Heart right ventricle (tissue), 16 donors: ENCODE results near the gene MRGPRD. TPM values are rescaled to one million over a fixed set of nuclear protein-coding genes. Genes with fewer than 3 reads are reported as not detected.
A peak's percentile ranks its signal among the peaks of the same experiment; 100 is the strongest.

ENCODE experiments used
- ATAC-seq, 8 donors: fragments of 200-7000 bp; cut with Tn5 transposase; one replicate each; pipeline ENCODE4 v1.9.1; 2020; ENCODE audit warnings: mild to moderate bottlenecking in 8 of 8, moderate library complexity in 8 of 8, moderate number of reproducible peaks in 1 of 8
- DNase-seq, 2 donors: peaks; one replicate each; pipeline ENCODE4 v3.0.0-alpha.2; 2020
- H3K27ac ChIP-seq, 10 donors: fragments of 200-600 bp; sonication (generic) in 2 of 10; one replicate each; pipeline versions ENCODE4 v1.5.0 to v1.8.0; 2020 to 2022; ENCODE audit warnings: mild to moderate bottlenecking in 3 of 10
- H3K27me3 ChIP-seq, 7 donors: fragments of 200-600 bp; one replicate each; pipeline ENCODE4 v1.8.0; 2021 to 2022; ENCODE audit warnings: mild to moderate bottlenecking in 2 of 7
- H3K36me3 ChIP-seq, 9 donors: fragments of 200-600 bp; sonication (generic) in 1 of 9; one replicate each; pipeline versions ENCODE4 v1.5.0 to v1.8.0; 2020 to 2022; ENCODE audit warnings: mild to moderate bottlenecking in 2 of 9
- H3K4me1 ChIP-seq, 9 donors: fragments of 200-600 bp; sonication (generic) in 1 of 9; one replicate each; pipeline versions ENCODE4 v1.5.0 to v1.8.0; 2020 to 2022; ENCODE audit warnings: mild to moderate bottlenecking in 4 of 9
- H3K4me3 ChIP-seq, 10 donors: fragments of 200-600 bp; sonication (generic) in 2 of 10; one replicate each; pipeline versions ENCODE4 v1.5.0 to v1.8.0; 2020 to 2022; ENCODE audit warnings: mild to moderate bottlenecking in 7 of 10, moderate library complexity in 2 of 10
- H3K9me3 ChIP-seq, 11 donors: fragments of 200-600 bp in 10 of 11; sonication (generic) in 2 of 11; one replicate each; pipeline versions ENCODE4 v1.5.0 to v1.8.0; 2013 to 2022; ENCODE audit warnings: mild to moderate bottlenecking in 2 of 11, control low read depth in 1 of 11, moderate library complexity in 1 of 11
- CTCF ChIP-seq, 9 donors: fragments of 200-600 bp; sonication (generic) in 2 of 9; IDR thresholded peaks; one replicate each; pipeline versions ENCODE4 v1.5.0 to v1.8.0; 2021 to 2022; ENCODE audit warnings: antibody characterized with exemption in 9 of 9, mild to moderate bottlenecking in 5 of 9, moderate library complexity in 1 of 9
- WGBS, 2 donors: extraction: QIAGEN DNeasy Blood & Tissue Kit; methylation state at CpG; one replicate each; pipeline ENCODE4 v1.1.7; 2013; ENCODE audit warnings: inconsistent platforms in 1 of 2; 5-methylcytosine and 5-hydroxymethylcytosine counted together
- intact Hi-C, 10 donors: fragments of 100-400 bp; cut with DNase I; formaldehyde crosslinking; loops; one replicate each; pipeline versions ENCODE4 v1.11.1 to v1.14.2; 2022
- polyA plus RNA-seq, 2 donors: library from polyadenylated mRNA; stranded (reverse); fragments of 200-250 nt; gene quantifications; one replicate each; pipeline ENCODE4 v1.2.3, GENCODE V29; 2013
- total RNA-seq, 10 donors: library from RNA; stranded (reverse); fragmentation: NEBNext Ultra II Directional in 3 of 10; extraction: Animal tissue kit (Norgen Biotek cat#: 25700) in 3 of 10; gene quantifications; one replicate each; pipeline versions ENCODE4 v1.2.1 to v1.2.4, GENCODE V29; 2021 to 2023
- donor health status: Arrhythmogenic right ventricular cardiomyopathy.
- donor health status: ischemic (EF 13 %, LVEDD 7.1; RV severe dilation, severe dysfunction).
- donor health status: healthy with polysubstance abuse.
- donor health status: DM: no; HTN: yes; CAD: no.
- donor health status: DM: no; HTN: no; CAD: no.
- donor health status: ischemic (EF 25% LVEDD 6.9; RV normal size, moderate dysfunction).
- donor health status: ischemic (EF 25% LVEDD 5.7; RV mildly dilated, moderate dysfunction).
- donor health status: healthy.
- donor health status: DM: yes; HTN: yes; CAD: no.
- donor health status: Ischemic cardiomyopathy.
- donor health status: ischemic (EF 35%, LVEDD 5.7; RV mildly dilated, moderate dysfunction).
- donor health status: nonischemic (EF 11% LVEDD 7.7; RV severe dilation, severe dysfunction).
- donor health status: DM: yes; HTN: yes; CAD: no.
- donor health status: PGD.
- donor health status: ischemic (EF 29% LVEDD 5.4; RV normal size, mild dysfunction).
- donor health status: nonischemic (EF 23%, LVEDD 6.1; RV moderate dilation, normal function).

The MRGPRD gene
- total and polyA plus RNA-seq, 12 donors: not detected

- Histone ChIP-seq H3K9me3 (no peaks in the 10 kb centered on the region), H3K27ac (no peak overlapping the region), H3K4me3 (no peak overlapping the region), H3K36me3 (peaks cover 0 to 9% (median 0%) of the 10 kb centered on the region in 9 donors), H3K27me3 (peaks cover 0 to 3% (median 0%) of the 10 kb centered on the region in 7 donors), H3K4me1 (peaks cover 0 to 35% (median 14%) of the 10 kb centered on the region in 9 donors)
- ATAC-seq: no peak
- intact Hi-C loops: no loop called here
- no peak for DNase-seq
- WGBS, 2 donors: 88 to 91% methylated on average over 13 of the region's 13 CpGs
- no peak for TF ChIP-seq CTCF (IDR thresholded peaks at IDR 0.05)
Measured at GRCh38 chr11:69002570-69003231, 21.9 kb upstream of the MRGPRD start.

- no peak overlapping the region for H3K27ac ChIP-seq
- DNase-seq: no peak
- 90 to 95% methylated on average over 6 of the region's 6 CpGs for WGBS, 2 donors
Measured at GRCh38 chr11:69002110-69002569, 21.4 kb upstream of the MRGPRD start.

GRCh38 chr11:69001243-69002081 is 20.7 kb upstream of the MRGPRD start:
- Histone ChIP-seq H3K4me1 (peaks cover 0 to 32% (median 14%) of the 10 kb centered on the region in 9 donors), H3K27ac (peak overlapping the region in 7 of 10 donors; percentile 4 to 47 (median 20)), H3K4me3 (no peak overlapping the region), H3K27me3 (peaks cover 0 to 3% (median 0%) of the 10 kb centered on the region in 7 donors), H3K36me3 (peaks cover 0 to 9% (median 0%) of the 10 kb centered on the region in 9 donors), H3K9me3 (no peaks in the 10 kb centered on the region)
- no peak for TF ChIP-seq CTCF (IDR thresholded peaks at IDR 0.05)
- 86 to 87% methylated on average over 23 of the region's 23 CpGs for WGBS, 2 donors
- intact Hi-C loops: no loop called here
- DNase-seq: peak in 1 of 2 donors; percentile 3
- ATAC-seq: peak in 1 of 8 donors; percentile 8

More at GRCh38 chr11:69002110-69002569, 21.4 kb upstream of the MRGPRD start:
- intact Hi-C loops: no loop called here
- Histone ChIP-seq H3K4me3 (no peak overlapping the region), H3K36me3 (peaks cover 0 to 9% (median 0%) of the 10 kb centered on the region in 9 donors), H3K27me3 (peaks cover 0 to 3% (median 0%) of the 10 kb centered on the region in 7 donors), H3K9me3 (no peaks in the 10 kb centered on the region), H3K4me1 (peaks cover 0 to 32% (median 14%) of the 10 kb centered on the region in 9 donors)
- no peak for TF ChIP-seq CTCF (IDR thresholded peaks at IDR 0.05)
- no peak for ATAC-seq

GRCh38 chr11:69000831-69001242 is 20.1 kb upstream of the MRGPRD start:
- Histone ChIP-seq H3K9me3 (no peaks in the 10 kb centered on the region), H3K27me3 (peaks cover 0 to 3% (median 0%) of the 10 kb centered on the region in 7 donors), H3K4me3 (no peak overlapping the region), H3K36me3 (peaks cover 0 to 9% (median 0%) of the 10 kb centered on the region in 9 donors), H3K4me1 (peaks cover 0 to 32% (median 14%) of the 10 kb centered on the region in 9 donors), H3K27ac (peak overlapping the region in 6 of 10 donors; percentile 4 to 51 (median 36))
- peak in 7 of 9 donors; percentile 22 to 48 (median 38) for TF ChIP-seq CTCF (IDR thresholded peaks at IDR 0.05)
- ATAC-seq: peak in 6 of 8 donors; percentile 31 to 52 (median 42)
- DNase-seq: no peak
- intact Hi-C loops: no loop called here
- WGBS, 2 donors: 63 to 76% methylated on average over 8 of the region's 8 CpGs
